ENCODE measurements around the gene GPC3. TPM values are rescaled to one million over a fixed set of nuclear protein-coding genes. Genes with fewer than 3 reads are reported as not detected.

The GPC3 gene
- total RNA-seq, 4 donors from 2014 or later, result 0.82 to 4.9 (median 1.8) TPM

GRCh38 chrX:133884430-133885394 lies 100.7 kb downstream of the GPC3 start:
- WGBS, 2 donors (ENCODE audit: low coverage in 1 of 2), result 37% methylated on average over 4 of the region's 4 CpGs; no CpG with 5 or more reads in 1 of the 2 donors
- H3K9me3 ChIP-seq, result no peaks in the 10 kb centered on the region
- no peak overlapping the region for H3K4me3 ChIP-seq
- no peak for DNase-seq
- intact Hi-C loops (cut with DNase I; ENCODE audit: low total_unique reads), result no loop called here
- no peak overlapping the region for H3K27ac ChIP-seq
- in situ Hi-C loops (cut with MboI; ENCODE audit: low pct_ligation_motif_present in 1 of 4, low pct_unique_long_range_greater_than_20kb in 1 of 4, low sequenced_read_pairs in 3 of 4), result no loop called here
- H3K27me3 ChIP-seq, result no peaks in the 10 kb centered on the region
- TF ChIP-seq, protein P1, sequence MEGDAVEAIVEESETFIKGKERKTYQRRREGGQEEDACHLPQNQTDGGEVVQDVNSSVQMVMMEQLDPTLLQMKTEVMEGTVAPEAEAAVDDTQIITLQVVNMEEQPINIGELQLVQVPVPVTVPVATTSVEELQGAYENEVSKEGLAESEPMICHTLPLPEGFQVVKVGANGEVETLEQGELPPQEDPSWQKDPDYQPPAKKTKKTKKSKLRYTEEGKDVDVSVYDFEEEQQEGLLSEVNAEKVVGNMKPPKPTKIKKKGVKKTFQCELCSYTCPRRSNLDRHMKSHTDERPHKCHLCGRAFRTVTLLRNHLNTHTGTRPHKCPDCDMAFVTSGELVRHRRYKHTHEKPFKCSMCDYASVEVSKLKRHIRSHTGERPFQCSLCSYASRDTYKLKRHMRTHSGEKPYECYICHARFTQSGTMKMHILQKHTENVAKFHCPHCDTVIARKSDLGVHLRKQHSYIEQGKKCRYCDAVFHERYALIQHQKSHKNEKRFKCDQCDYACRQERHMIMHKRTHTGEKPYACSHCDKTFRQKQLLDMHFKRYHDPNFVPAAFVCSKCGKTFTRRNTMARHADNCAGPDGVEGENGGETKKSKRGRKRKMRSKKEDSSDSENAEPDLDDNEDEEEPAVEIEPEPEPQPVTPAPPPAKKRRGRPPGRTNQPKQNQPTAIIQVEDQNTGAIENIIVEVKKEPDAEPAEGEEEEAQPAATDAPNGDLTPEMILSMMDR (IDR thresholded peaks at IDR 0.05), result no peak
- TF ChIP-seq EP300 (IDR thresholded peaks at IDR 0.05; ENCODE audit: low read depth), result no peak
- TF ChIP-seq POLR2AphosphoS5 (IDR thresholded peaks at IDR 0.05), result no peak
- TF ChIP-seq POLR2A (IDR thresholded peaks at IDR 0.05), result no peak
- no peaks in the 10 kb centered on the region for H3K36me3 ChIP-seq
- no peaks in the 10 kb centered on the region for H3K4me1 ChIP-seq

GRCh38 chrX:133881893-133882292 lies 103.5 kb downstream of the GPC3 start:
- WGBS, 2 donors (ENCODE audit: low coverage in 1 of 2), result 65% methylated on average over 7 of the region's 7 CpGs; no CpG with 5 or more reads in 1 of the 2 donors
- TF ChIP-seq, protein P1 (IDR thresholded peaks at IDR 0.05), result no peak
- TF ChIP-seq POLR2AphosphoS5 (IDR thresholded peaks at IDR 0.05) (no peak), POLR2A (IDR thresholded peaks at IDR 0.05) (no peak), EP300 (IDR thresholded peaks at IDR 0.05; ENCODE audit: low read depth) (no peak)
- in situ Hi-C loops (cut with MboI; ENCODE audit: low pct_ligation_motif_present in 1 of 4, low pct_unique_long_range_greater_than_20kb in 1 of 4, low sequenced_read_pairs in 3 of 4), result no loop called here
- Histone ChIP-seq H3K27ac (no peak overlapping the region), H3K36me3 (no peaks in the 10 kb centered on the region), H3K27me3 (no peaks in the 10 kb centered on the region), H3K4me1 (no peaks in the 10 kb centered on the region), H3K4me3 (no peak overlapping the region), H3K9me3 (no peaks in the 10 kb centered on the region)
- no peak for DNase-seq
- intact Hi-C loops (cut with DNase I; ENCODE audit: low total_unique reads), result no loop called here

GRCh38 chrX:133881007-133881406 lies 104.4 kb downstream of the GPC3 start:
- no peak overlapping the region for H3K4me3 ChIP-seq
- H3K4me1 ChIP-seq, result no peaks in the 10 kb centered on the region
- TF ChIP-seq EP300 (IDR thresholded peaks at IDR 0.05; ENCODE audit: low read depth), result no peak
- H3K27ac ChIP-seq, result no peak overlapping the region
- 84% methylated on average over 4 of the region's 4 CpGs; no CpG with 5 or more reads in 1 of the 2 donors for WGBS, 2 donors (ENCODE audit: low coverage in 1 of 2)
- intact Hi-C loops (cut with DNase I; ENCODE audit: low total_unique reads) (no loop called here), in situ Hi-C loops (cut with MboI; ENCODE audit: low pct_ligation_motif_present in 1 of 4, low pct_unique_long_range_greater_than_20kb in 1 of 4, low sequenced_read_pairs in 3 of 4) (no loop called here)
- H3K9me3 ChIP-seq, result no peaks in the 10 kb centered on the region
- H3K36me3 ChIP-seq, result no peaks in the 10 kb centered on the region
- no peaks in the 10 kb centered on the region for H3K27me3 ChIP-seq
- DNase-seq, result no peak

GRCh38 chrX:133880032-133880443 lies 105.4 kb downstream of the GPC3 start:
- TF ChIP-seq POLR2AphosphoS5 (IDR thresholded peaks at IDR 0.05), result no peak
- TF ChIP-seq, protein P1 (IDR thresholded peaks at IDR 0.05), result no peak
- TF ChIP-seq POLR2A (IDR thresholded peaks at IDR 0.05), result no peak
- Histone ChIP-seq H3K27ac (no peak overlapping the region), H3K9me3 (no peaks in the 10 kb centered on the region), H3K4me3 (no peak overlapping the region), H3K4me1 (no peaks in the 10 kb centered on the region), H3K27me3 (no peaks in the 10 kb centered on the region), H3K36me3 (no peaks in the 10 kb centered on the region)
- WGBS, 2 donors (ENCODE audit: low coverage in 1 of 2), result 48% methylated on average over 4 of the region's 4 CpGs; no CpG with 5 or more reads in 1 of the 2 donors
- intact Hi-C loops (cut with DNase I; ENCODE audit: low total_unique reads), result no loop called here
- no peak for DNase-seq
- in situ Hi-C loops (cut with MboI; ENCODE audit: low pct_ligation_motif_present in 1 of 4, low pct_unique_long_range_greater_than_20kb in 1 of 4, low sequenced_read_pairs in 3 of 4), result no loop called here
